ENCODE results near the gene GPR26.

The GPR26 gene

GRCh38 chr10:123645615-123646014, 20.5 kb upstream of the GPR26 start:
- no peak for DNase-seq (ENCODE audit: low read depth, low spot score)

GRCh38 chr10:123648595-123648994, 17.6 kb upstream of the GPR26 start:
- no peak for DNase-seq (ENCODE audit: low read depth, low spot score)

DNA sequence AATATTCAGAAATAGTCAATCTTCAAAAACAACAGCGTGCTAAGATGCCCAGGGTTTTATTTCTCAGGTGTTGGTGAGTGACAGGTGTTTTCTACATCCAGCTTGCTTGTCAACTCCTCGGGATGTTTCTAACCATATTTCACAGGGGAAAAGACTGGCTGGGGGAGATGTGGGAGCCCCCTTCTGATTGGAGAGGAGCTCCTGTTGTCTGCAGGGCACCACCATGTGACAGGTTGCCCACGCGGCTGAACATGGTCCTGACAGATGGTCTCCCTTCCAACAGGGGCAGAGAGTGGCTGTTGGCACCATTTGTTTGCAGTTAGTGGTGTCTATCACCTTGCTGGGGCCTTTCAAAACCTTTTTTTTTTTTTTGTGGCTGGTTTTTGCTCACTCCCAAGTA, 16.5 kb upstream of the GPR26 start:
- no peak for DNase-seq (ENCODE audit: low read depth, low spot score)

GRCh38 chr10:123651421-123652047, 14.6 kb upstream of the GPR26 start:
- no peak for DNase-seq (ENCODE audit: low read depth, low spot score)

DNA sequence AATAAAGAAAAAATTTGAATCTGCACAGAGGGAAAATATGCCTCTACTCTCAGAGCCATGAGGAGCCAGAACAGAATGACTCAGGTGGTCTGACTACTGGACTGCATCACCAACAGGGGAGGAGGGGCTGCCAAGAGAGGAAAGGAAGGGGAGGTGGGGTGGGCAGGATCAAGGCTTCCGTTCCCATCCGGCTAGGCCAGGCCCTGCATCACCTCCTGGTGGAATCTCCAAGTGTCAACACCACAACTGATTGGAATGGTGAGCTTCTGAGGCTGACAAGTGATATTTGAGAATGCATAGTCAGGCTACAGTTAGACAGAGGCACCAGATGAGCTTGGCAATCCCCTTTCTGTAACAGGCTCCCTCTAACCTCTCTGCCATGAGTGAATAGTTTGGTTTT, 10.4 kb upstream of the GPR26 start:
- no peak for DNase-seq (ENCODE audit: low read depth, low spot score)

- no peak for DNase-seq (ENCODE audit: low read depth, low spot score)
These were observed 2.6 kb upstream of the GPR26 start for GRCh38 chr10:123663522-123663921.

DNA sequence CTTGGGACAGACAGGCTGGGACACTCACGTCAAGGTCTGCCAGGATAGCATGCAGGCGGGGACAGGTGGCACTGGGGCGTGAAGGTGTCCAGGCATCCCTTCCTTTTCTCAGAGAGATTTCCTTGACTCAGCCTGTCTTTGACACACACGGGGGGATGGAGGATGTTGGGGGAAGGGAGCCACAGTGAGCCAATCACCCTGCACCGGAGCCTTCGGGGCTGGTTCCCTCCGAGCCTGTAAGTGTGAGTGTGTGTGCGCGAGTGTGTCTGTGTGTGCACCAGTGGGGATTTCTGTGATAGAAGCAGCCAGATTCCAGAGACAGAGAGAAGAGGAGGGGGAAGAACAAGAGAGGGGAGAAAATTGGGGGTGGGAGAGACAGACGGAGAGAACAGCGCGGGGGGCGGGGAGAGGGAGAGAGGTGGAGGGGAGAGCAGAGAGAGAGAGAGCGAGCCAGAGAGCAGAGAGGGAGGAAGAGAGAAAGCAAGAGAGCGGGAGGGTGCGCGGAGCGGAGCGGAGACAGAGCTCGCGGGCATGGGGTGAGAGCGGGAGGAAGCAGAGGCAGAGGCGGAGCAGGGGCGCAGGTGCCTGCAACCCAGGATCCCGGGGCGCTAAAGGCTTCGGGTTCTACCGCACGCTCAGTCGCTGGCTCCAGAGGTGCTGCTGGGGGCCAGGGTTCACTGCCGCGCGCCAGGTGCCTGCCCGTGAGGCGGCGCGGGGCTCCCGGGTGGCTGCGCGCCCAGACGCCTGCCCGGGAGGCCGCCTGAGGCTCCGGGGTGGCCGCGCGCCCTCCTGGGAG, 466 bp upstream of the GPR26 start:
- DNase-seq (ENCODE audit: low read depth, low spot score): no peak

GRCh38 chr10:123669886-123670285, 3.7 kb downstream of the GPR26 start:
- DNase-seq (ENCODE audit: low read depth, low spot score): no peak

- no peak for DNase-seq (ENCODE audit: low read depth, low spot score)
These were observed 7.0 kb downstream of the GPR26 start for GRCh38 chr10:123673198-123673597.

DNA sequence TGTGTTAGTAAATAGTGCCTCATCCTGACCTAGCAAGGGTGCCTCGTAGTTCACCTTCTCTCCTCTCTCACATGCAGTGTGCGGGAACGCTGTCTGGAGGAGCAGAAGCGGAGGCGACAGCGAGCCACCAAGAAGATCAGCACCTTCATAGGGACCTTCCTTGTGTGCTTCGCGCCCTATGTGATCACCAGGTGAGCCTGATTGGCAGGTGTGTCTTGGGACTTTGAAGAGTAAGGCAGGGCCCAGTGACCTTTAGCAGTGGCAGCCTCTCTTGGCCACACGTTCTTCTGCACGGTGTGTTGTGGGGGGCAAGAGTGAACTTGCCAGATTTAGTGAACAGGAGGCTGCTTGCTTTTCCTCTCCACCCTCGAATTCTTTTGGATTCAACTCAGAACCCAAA, 8.6 kb downstream of the GPR26 start:
- no peak for DNase-seq (ENCODE audit: low read depth, low spot score)

- DNase-seq (ENCODE audit: low read depth, low spot score): no peak
These were observed 9.7 kb downstream of the GPR26 start for GRCh38 chr10:123675811-123676210.

GRCh38 chr10:123677556-123677955, 11.4 kb downstream of the GPR26 start:
- no peak for DNase-seq (ENCODE audit: low read depth, low spot score)

DNA sequence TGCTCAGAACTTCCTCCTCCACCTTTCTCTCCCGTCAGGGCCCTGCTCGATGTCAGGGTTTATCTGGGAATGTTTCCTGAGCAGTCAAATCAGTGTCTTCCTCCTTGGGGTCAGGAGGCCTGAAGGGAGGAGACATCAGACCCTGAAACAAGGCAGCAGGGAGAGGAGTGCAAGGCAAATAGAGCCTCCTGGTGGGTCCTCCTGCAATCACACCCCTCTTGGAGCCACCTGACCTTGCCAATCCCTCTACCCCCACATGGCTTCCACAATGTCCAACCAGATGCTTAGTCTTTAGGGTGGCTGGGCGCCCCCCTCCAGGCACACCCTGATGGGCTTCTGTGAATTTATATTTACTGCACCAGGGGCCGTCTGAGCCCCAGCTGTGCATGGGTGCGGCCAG, 12.2 kb downstream of the GPR26 start:
- no peak for DNase-seq (ENCODE audit: low read depth, low spot score)

DNA sequence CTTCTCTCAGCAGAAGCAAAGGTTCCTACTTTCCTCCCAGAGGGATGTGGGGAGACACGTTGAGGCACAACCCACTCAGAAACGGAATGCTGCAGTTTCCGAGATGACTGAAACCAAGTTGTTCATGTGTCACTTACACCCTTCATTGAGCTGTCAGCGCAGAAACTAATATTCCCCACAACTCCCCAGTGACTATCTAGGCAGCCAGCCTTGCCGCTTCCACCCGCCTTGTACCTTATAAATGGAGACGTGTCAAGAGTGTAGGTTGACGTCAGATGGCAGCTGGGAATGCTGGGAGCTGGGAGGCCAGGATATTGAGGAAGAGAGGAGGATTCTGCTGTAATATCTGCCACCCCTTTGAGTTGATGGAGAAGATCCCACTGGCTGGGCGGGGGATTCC, 15.1 kb downstream of the GPR26 start:
- DNase-seq (ENCODE audit: low read depth, low spot score): no peak

- no peak for DNase-seq (ENCODE audit: low read depth, low spot score)
These were observed 16.3 kb downstream of the GPR26 start for GRCh38 chr10:123682477-123682876.

GRCh38 chr10:123683459-123683858, 17.3 kb downstream of the GPR26 start:
- no peak for DNase-seq (ENCODE audit: low read depth, low spot score)

GRCh38 chr10:123683865-123684264, 17.7 kb downstream of the GPR26 start:
- no peak for DNase-seq (ENCODE audit: low read depth, low spot score)

DNA sequence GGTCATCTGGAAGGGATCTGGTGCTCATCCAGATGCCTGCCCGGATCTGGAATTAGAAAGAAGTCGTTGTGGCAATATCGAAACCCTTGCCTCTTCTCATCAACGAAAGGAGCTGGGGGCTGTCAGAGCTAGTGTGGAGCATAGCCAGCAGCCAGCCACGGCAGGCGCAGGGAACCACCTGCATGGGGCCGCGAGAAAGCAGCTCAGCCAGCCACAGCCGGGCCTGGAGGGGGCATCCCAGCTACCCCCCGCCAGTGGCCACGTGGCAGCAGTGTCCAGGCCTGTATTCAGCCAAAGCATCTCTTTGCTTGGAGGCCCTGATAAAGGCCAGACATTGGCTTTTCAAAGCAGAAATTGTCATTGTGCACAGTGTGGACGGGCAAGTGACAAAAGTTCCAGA, 19.1 kb downstream of the GPR26 start:
- no peak for DNase-seq (ENCODE audit: low read depth, low spot score)

DNA sequence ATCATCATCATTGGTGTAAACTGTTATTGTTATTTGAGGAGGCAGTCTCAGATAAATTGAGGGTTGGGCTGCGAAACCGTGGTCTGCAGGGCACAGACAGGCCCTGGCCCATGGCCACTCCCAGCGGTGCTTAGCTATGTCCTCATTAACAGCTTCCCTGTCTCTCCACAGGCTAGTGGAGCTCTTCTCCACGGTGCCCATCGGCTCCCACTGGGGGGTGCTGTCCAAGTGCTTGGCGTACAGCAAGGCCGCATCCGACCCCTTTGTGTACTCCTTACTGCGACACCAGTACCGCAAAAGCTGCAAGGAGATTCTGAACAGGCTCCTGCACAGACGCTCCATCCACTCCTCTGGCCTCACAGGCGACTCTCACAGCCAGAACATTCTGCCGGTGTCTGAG, 21.6 kb downstream of the GPR26 start:
- DNase-seq (ENCODE audit: low read depth, low spot score): no peak

- no peak for DNase-seq (ENCODE audit: low read depth, low spot score)
These were observed 23.7 kb downstream of the GPR26 start for GRCh38 chr10:123689880-123690279.

DNA sequence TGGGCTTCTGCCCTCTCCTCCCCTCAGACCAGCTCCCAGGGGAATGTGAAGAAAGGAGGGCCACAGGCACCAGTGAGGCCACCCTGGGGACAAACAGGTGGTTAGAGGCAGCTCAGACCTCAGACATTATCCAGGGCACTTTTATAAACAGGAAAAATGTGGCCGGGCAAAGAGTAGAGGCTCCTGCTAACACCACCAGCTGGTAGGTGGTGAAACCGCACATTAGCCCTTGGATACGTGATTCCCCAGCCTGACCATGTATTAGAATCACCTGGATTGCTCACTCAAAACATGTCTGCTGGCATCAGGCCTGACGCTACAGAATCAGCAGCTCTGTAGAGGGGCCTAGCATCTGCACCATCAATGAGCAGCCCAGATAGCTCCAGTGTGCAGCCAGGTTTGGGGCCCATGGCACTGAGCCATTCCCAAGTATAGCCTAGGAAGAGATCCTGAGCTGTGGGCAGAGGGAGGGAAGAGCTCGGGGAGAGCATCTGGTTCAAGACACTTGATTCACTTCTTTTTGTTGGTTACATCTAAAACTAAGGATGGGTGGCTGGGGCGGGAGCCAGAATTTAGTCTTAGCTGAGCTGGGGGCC, 37.1 kb downstream of the GPR26 start:
- DNase-seq (ENCODE audit: low read depth, low spot score): no peak

DNA sequence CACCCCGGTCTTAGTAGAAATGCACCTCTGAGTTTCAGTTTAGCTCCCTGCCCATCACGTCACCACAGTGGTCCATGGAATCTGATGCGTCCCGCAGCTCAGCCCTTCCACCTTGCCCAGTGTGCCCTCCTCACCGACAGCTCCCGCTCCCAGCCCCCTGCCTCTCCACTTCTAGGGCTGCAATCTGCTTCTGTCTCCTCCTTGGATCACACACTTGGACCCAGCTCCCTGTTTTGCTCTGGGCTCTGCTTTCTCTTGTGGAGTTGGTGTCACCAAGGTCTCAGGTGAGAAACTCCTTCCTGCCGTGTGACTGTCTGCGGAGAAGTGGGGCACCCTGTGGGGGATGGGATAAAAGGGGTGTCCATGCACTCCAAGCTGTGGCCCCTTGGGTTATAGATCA, 37.9 kb downstream of the GPR26 start:
- no peak for DNase-seq (ENCODE audit: low read depth, low spot score)

DNA sequence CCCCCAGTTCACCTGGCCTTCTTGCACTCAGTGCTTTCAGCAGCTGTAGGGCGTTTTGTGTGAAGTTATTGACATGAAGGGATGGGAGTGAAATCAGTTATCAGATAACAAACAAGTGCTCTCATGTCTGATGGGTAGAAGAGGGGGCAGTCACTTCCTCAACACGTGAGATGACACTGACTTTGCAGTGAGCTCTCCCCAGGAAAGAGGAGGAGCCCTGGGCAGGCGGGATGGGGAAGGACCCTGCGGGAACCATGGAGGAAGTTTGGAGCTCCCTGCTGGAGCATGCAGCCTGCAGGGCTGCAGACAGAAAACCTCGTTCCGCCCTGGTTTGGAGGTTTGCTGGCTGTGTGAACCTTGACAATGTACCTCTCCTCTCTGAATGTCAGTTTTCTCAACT, 38.7 kb downstream of the GPR26 start:
- DNase-seq (ENCODE audit: low read depth, low spot score): no peak
